Measurements from ENCODE around the gene CFAP74. TPM values are rescaled to one million over a fixed set of nuclear protein-coding genes. Genes with fewer than 3 reads are reported as not detected.

Gene CFAP74
- total RNA-seq, 1 donor from 2014 or later: not detected

DNA sequence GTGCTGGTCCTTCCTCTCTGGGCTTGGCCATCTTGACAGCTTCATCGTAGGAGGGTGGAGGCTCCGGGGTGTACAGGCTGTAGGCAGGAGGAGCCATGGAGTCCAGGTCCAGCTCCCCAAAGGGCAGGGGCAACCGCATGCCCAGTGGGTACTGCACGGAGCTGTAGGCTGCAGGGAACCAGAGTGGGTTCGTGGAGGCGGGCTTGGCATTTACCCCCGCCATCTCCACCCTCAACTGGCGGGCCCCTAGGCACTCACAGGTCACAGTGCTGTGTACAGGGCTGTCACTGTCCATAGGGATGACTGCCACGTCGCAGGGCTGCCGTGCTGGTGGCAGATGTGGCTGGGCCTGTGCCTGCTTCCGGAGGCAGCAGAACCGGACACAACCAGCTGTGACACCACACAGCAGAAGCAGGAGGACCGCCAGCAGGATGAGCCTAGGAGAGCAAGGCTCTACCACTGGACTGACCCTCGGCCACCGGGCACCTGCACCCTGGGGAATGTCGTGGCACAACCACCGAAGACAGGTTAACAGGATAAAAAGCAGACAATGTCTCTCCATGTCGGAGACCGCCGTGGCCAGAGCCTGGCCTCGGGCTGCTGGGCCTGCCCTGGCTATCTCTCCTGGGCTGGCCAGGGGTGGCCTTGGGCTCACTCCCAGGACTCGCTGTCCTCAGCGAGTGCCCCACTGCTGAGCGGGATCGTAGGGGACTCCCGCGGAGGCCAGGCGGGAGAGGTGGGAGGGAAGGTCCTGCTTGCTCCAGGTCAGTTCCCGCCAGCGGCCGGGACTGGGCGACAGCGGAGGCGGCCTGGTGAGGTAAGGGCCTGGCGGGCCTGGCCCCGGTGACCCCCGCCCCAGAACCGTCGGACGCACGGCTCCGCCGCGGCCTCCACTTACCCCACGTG is 85.3 kb downstream of the CFAP74 start:
- Histone ChIP-seq H3K4me3 (ENCODE audit: low read depth, low read length) (peak overlapping the region; percentile 51), H3K27me3 (ENCODE audit: control insufficient read depth, insufficient read depth, low read length) (peaks cover 10% of the 10 kb centered on the region), H3K36me3 (ENCODE audit: control insufficient read depth, insufficient read depth, low read length) (no peaks in the 10 kb centered on the region)
- DNase-seq (ENCODE audit: low read depth): no peak
- TF ChIP-seq, protein P1, sequence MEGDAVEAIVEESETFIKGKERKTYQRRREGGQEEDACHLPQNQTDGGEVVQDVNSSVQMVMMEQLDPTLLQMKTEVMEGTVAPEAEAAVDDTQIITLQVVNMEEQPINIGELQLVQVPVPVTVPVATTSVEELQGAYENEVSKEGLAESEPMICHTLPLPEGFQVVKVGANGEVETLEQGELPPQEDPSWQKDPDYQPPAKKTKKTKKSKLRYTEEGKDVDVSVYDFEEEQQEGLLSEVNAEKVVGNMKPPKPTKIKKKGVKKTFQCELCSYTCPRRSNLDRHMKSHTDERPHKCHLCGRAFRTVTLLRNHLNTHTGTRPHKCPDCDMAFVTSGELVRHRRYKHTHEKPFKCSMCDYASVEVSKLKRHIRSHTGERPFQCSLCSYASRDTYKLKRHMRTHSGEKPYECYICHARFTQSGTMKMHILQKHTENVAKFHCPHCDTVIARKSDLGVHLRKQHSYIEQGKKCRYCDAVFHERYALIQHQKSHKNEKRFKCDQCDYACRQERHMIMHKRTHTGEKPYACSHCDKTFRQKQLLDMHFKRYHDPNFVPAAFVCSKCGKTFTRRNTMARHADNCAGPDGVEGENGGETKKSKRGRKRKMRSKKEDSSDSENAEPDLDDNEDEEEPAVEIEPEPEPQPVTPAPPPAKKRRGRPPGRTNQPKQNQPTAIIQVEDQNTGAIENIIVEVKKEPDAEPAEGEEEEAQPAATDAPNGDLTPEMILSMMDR (IDR thresholded peaks at IDR 0.05; ENCODE audit: insufficient read depth, low read length, poor library complexity, severe bottlenecking): no peak

GRCh38 chr1:1917304-1917976 is 86.1 kb downstream of the CFAP74 start:
- TF ChIP-seq, protein P1 (IDR thresholded peaks at IDR 0.05; ENCODE audit: insufficient read depth, low read length, poor library complexity, severe bottlenecking): no peak
- no peak for DNase-seq (ENCODE audit: low read depth)
- Histone ChIP-seq H3K36me3 (ENCODE audit: control insufficient read depth, insufficient read depth, low read length) (no peaks in the 10 kb centered on the region), H3K27me3 (ENCODE audit: control insufficient read depth, insufficient read depth, low read length) (peaks cover 10% of the 10 kb centered on the region), H3K4me3 (ENCODE audit: low read depth, low read length) (no peak overlapping the region)

DNA sequence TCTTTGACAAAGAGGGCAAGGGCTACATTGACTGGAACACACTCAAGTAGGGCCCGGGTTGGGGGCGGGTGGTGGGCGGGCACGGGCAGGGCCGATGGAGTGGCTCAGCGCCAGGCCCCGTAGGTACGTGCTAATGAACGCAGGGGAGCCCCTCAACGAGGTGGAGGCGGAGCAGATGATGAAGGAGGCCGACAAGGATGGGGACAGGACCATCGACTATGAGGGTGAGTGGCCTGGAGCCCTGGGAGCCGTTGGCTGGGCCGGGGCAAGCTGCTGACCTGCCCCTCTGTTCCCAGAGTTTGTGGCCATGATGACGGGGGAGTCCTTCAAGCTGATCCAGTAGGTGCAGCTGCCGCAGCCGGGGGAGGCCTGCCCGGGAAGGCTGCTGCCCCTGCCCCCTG is 86.7 kb downstream of the CFAP74 start:
- peaks cover 10% of the 10 kb centered on the region for H3K27me3 ChIP-seq (ENCODE audit: control insufficient read depth, insufficient read depth, low read length)
- TF ChIP-seq, protein P1 (IDR thresholded peaks at IDR 0.05; ENCODE audit: insufficient read depth, low read length, poor library complexity, severe bottlenecking): no peak
- H3K4me3 ChIP-seq (ENCODE audit: low read depth, low read length): no peak overlapping the region
- no peaks in the 10 kb centered on the region for H3K36me3 ChIP-seq (ENCODE audit: control insufficient read depth, insufficient read depth, low read length)
- DNase-seq (ENCODE audit: low read depth): no peak

GRCh38 chr1:1915911-1916840 is 87.4 kb downstream of the CFAP74 start:
- TF ChIP-seq, protein P1 (IDR thresholded peaks at IDR 0.05; ENCODE audit: insufficient read depth, low read length, poor library complexity, severe bottlenecking): no peak
- Histone ChIP-seq H3K36me3 (ENCODE audit: control insufficient read depth, insufficient read depth, low read length) (no peaks in the 10 kb centered on the region), H3K27me3 (ENCODE audit: control insufficient read depth, insufficient read depth, low read length) (peaks cover 10% of the 10 kb centered on the region), H3K4me3 (ENCODE audit: low read depth, low read length) (no peak overlapping the region)
- no peak for DNase-seq (ENCODE audit: low read depth)

GRCh38 chr1:1914971-1915692 is 88.5 kb downstream of the CFAP74 start, which contains the start of gene CALML6:
Gene CALML6 (plus strand): TSS chr1:1915260. CDS start chr1:1915281, 21 bp downstream.
- H3K4me3 ChIP-seq (ENCODE audit: low read depth, low read length): no peak within 1 kb of the TSS
- H3K27me3 ChIP-seq (ENCODE audit: control insufficient read depth, insufficient read depth, low read length): peaks cover 10% of the 10 kb centered on the region
- TF ChIP-seq, protein P1 (IDR thresholded peaks at IDR 0.05; ENCODE audit: insufficient read depth, low read length, poor library complexity, severe bottlenecking): no peak
- no peaks in the 10 kb centered on the region for H3K36me3 ChIP-seq (ENCODE audit: control insufficient read depth, insufficient read depth, low read length)
- DNase-seq (ENCODE audit: low read depth): no peak

All from kidney epithelial cell (primary cell).